Skeletal muscle satellite cell (primary cell): ENCODE data around the gene YPEL3.
"Not testable (repeated sequence)": the region's sequence is repeated elsewhere in the genome, so short reads cannot be mapped to it uniquely, and the experiment has no call there.

Experiments
- H3K27me3 ChIP-seq: 2 replicates; pipeline ENCODE4 v1.7.0; 2013; ENCODE audit warnings: low read length; ENCODE audit not compliant: control insufficient read depth, insufficient read depth
- H3K36me3 ChIP-seq: 2 replicates; pipeline ENCODE4 v1.7.0; 2013; ENCODE audit warnings: mild to moderate bottlenecking, control low read depth, low read length; ENCODE audit not compliant: insufficient read depth
- H3K4me1 ChIP-seq: 2 replicates; pipeline ENCODE4 v1.7.0; 2013; ENCODE audit warnings: low read length; ENCODE audit not compliant: control insufficient read depth, insufficient read depth
- H3K4me2 ChIP-seq: 2 replicates; pipeline ENCODE4 v1.7.0; 2013; ENCODE audit warnings: mild to moderate bottlenecking, low read length
- H3K4me3 ChIP-seq: 2 replicates; pipeline ENCODE4 v1.7.0; 2013; ENCODE audit warnings: low read length
- H3K9ac ChIP-seq: 2 replicates; pipeline ENCODE4 v1.7.0; 2013; ENCODE audit warnings: mild to moderate bottlenecking, low read depth, low read length, moderate library complexity
- H3K9me3 ChIP-seq: replicated peaks from 2 replicates; pipeline ENCODE4 v1.7.0; 2013; ENCODE audit warnings: mild to moderate bottlenecking, control low read depth, low read length

Gene YPEL3

GRCh38 chr16:30115238-30115637 lies 19.2 kb upstream of the YPEL3 start:
- no peak overlapping the region for H3K4me2 ChIP-seq
- no peak overlapping the region for H3K9ac ChIP-seq
- H3K4me3 ChIP-seq: no peak overlapping the region
- H3K9me3 ChIP-seq: no peaks in the 10 kb centered on the region
- peaks cover 21% of the 10 kb centered on the region for H3K4me1 ChIP-seq
- H3K27me3 ChIP-seq: no peaks in the 10 kb centered on the region
- peaks cover 59% of the 10 kb centered on the region for H3K36me3 ChIP-seq

GRCh38 chr16:30114833-30115232 lies 18.8 kb upstream of the YPEL3 start:
- peaks cover 61% of the 10 kb centered on the region for H3K36me3 ChIP-seq
- H3K4me2 ChIP-seq, H3K27me3 ChIP-seq, H3K4me3 ChIP-seq, H3K9ac ChIP-seq, H3K9me3 ChIP-seq: not testable (repeated sequence)
- H3K4me1 ChIP-seq: peaks cover 21% of the 10 kb centered on the region

GRCh38 chr16:30114411-30114810 lies 18.4 kb upstream of the YPEL3 start:
- H3K9ac ChIP-seq: no peak overlapping the region
- H3K4me1 ChIP-seq: peaks cover 21% of the 10 kb centered on the region
- H3K4me3 ChIP-seq: no peak overlapping the region
- H3K4me2 ChIP-seq: no peak overlapping the region
- H3K9me3 ChIP-seq: no peaks in the 10 kb centered on the region
- H3K27me3 ChIP-seq: no peaks in the 10 kb centered on the region
- H3K36me3 ChIP-seq: peaks cover 59% of the 10 kb centered on the region

- no peak overlapping the region for H3K9ac ChIP-seq
- H3K36me3 ChIP-seq: peaks cover 55% of the 10 kb centered on the region
- peak overlapping the region; percentile 19 for H3K4me2 ChIP-seq
- peaks cover 21% of the 10 kb centered on the region for H3K4me1 ChIP-seq
- H3K27me3 ChIP-seq: no peaks in the 10 kb centered on the region
- H3K4me3 ChIP-seq: no peak overlapping the region
- H3K9me3 ChIP-seq: no peaks in the 10 kb centered on the region
Observed at GRCh38 chr16:30113711-30114333, 17.8 kb upstream of the YPEL3 start.

GRCh38 chr16:30113031-30113710 lies 17.2 kb upstream of the YPEL3 start, which contains the start of gene GDPD3:
Gene GDPD3, minus strand, starts transcription at chr16:30113537. Its CDS starts 59 bp downstream, at chr16:30113478.
- Histone ChIP-seq H3K9me3 (no peaks in the 10 kb centered on the region), H3K4me3 (no peak within 1 kb of the TSS), H3K4me2 (peak within 1 kb of the TSS; percentile 19), H3K27me3 (no peaks in the 10 kb centered on the region), H3K9ac (no peak within 1 kb of the TSS), H3K36me3 (peaks cover 49% of the 10 kb centered on the region), H3K4me1 (peaks cover 21% of the 10 kb centered on the region)

GRCh38 chr16:30112197-30113030 lies 16.4 kb upstream of the YPEL3 start:
- H3K36me3 ChIP-seq: peaks cover 47% of the 10 kb centered on the region
- H3K27me3 ChIP-seq: no peaks in the 10 kb centered on the region
- H3K9ac ChIP-seq: no peak overlapping the region
- no peaks in the 10 kb centered on the region for H3K9me3 ChIP-seq
- H3K4me2 ChIP-seq: no peak overlapping the region
- H3K4me3 ChIP-seq: no peak overlapping the region
- peaks cover 21% of the 10 kb centered on the region for H3K4me1 ChIP-seq

- peaks cover 44% of the 10 kb centered on the region for H3K36me3 ChIP-seq
- no peak overlapping the region for H3K4me2 ChIP-seq
- peaks cover 21% of the 10 kb centered on the region for H3K4me1 ChIP-seq
- no peak overlapping the region for H3K4me3 ChIP-seq
- no peaks in the 10 kb centered on the region for H3K9me3 ChIP-seq
- no peak overlapping the region for H3K9ac ChIP-seq
- no peaks in the 10 kb centered on the region for H3K27me3 ChIP-seq
Observed at GRCh38 chr16:30110661-30111060, 14.6 kb upstream of the YPEL3 start.

- no peak overlapping the region for H3K9ac ChIP-seq
- H3K4me2 ChIP-seq: no peak overlapping the region
- H3K27me3 ChIP-seq: no peaks in the 10 kb centered on the region
- H3K9me3 ChIP-seq: no peaks in the 10 kb centered on the region
- no peak overlapping the region for H3K4me3 ChIP-seq
- peaks cover 51% of the 10 kb centered on the region for H3K36me3 ChIP-seq
- peaks cover 8% of the 10 kb centered on the region for H3K4me1 ChIP-seq
Observed at GRCh38 chr16:30108059-30108850, 12.2 kb upstream of the YPEL3 start.

GRCh38 chr16:30104492-30104891 lies 8.5 kb upstream of the YPEL3 start:
- Histone ChIP-seq H3K4me1 (no peaks in the 10 kb centered on the region), H3K4me3 (no peak overlapping the region), H3K9ac (no peak overlapping the region), H3K36me3 (peaks cover 28% of the 10 kb centered on the region), H3K9me3 (no peaks in the 10 kb centered on the region), H3K27me3 (no peaks in the 10 kb centered on the region), H3K4me2 (no peak overlapping the region)

- H3K9ac ChIP-seq: no peak overlapping the region
- H3K4me1 ChIP-seq: no peaks in the 10 kb centered on the region
- peaks cover 28% of the 10 kb centered on the region for H3K36me3 ChIP-seq
- no peaks in the 10 kb centered on the region for H3K9me3 ChIP-seq
- no peak overlapping the region for H3K4me3 ChIP-seq
- no peak overlapping the region for H3K4me2 ChIP-seq
- no peaks in the 10 kb centered on the region for H3K27me3 ChIP-seq
Observed at GRCh38 chr16:30104090-30104489, 8.1 kb upstream of the YPEL3 start.
